ENCODE measurements around the gene ABCA10. TPM values are rescaled to one million over a fixed set of nuclear protein-coding genes. Genes with fewer than 3 reads are reported as not detected.

Gene ABCA10
- total and polyA plus RNA-seq, 9 donors = 3.0 to 11.4 (median 7.5) TPM

DNA sequence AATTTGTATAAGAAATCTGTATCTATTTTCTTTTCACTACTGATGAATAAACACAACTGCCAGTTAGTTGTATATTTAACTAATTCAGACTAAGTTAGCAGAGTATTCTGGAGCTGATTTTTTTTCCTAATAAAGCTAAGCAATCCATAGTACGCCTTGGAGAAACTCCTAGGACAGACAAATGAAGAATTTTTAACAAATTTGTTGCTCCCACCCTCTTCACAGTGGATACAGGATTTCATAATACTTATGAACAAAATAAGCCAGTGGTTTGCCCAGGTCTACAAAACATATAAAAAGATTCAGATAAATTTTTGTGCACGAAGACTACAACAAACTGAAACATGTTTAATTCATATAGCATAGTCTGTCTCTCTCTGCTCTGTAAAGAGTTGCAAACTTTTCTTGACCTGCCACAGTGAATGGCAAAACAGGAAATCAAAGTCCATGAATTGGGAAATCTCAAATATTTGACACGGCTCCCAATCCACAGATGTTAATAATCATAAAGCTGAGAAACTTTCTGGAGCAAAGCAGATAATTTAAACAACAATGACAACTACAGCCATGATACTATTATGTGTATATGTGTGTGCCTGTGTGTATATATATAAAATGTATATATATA lies 86.3 kb downstream of the ABCA10 start:
- Histone ChIP-seq H3K4me3 (ENCODE audit: low read length) (no peak overlapping the region), H3K9me3 (replicated peaks; ENCODE audit: control insufficient read depth, low read depth, low read length) (no peaks in the 10 kb centered on the region), H3K4me1 (ENCODE audit: control insufficient read depth, insufficient read depth, low read length) (no peaks in the 10 kb centered on the region), H3K36me3 (ENCODE audit: control insufficient read depth, insufficient read depth, low read length) (no peaks in the 10 kb centered on the region), H3K27me3 (ENCODE audit: control insufficient read depth, insufficient read depth, low read length) (no peaks in the 10 kb centered on the region), H3K27ac (ENCODE audit: low read length) (peak overlapping the region; percentile 90)
- WGBS (ENCODE audit: insufficient coverage) = no CpG with 5 or more reads among the region's 3 CpGs
- DNase-seq = peak; percentile 94

DNA sequence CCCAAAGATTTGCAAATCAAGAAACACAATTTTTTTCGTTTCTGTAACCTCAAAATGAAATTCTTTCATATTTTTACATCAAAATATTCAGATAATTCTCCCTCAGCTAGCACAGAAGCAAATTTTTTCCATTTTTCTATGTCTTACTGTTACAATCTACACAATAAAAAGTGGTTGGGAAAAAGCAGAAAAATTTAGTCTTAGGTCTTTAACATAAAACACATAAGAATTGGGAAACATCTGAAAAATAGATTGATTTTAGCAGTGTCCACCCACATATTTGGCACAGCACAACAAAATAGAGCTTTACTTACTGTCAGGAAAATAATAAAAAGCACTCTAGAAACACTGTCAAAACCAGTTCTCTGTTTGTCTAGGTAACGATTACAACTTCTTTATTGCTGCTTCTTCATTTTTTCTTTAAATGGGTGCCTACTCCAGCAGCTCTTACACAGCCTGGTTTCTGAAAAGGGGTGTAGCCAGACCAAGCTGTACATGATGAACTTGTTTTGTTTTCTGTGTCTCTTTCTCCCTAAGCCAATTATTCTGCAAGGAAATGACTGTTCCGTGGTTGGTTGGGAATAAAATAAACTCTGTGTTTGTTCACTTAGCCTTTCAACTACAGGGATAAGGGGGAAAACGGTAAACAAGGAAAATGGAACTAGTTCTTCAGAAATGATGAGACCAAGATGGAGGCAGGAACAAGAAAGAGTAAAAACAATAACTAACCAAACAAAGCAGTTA lies 87.0 kb downstream of the ABCA10 start, which contains the start of gene ABCA6:
Gene ABCA6, minus strand, starts transcription at position 465 of the 744 bp plus-strand sequence. CDS start 1,192 bp downstream, outside the sequence.
- H3K27ac ChIP-seq (ENCODE audit: low read length) = peak within 1 kb of the TSS; percentile 90
- no peaks in the 10 kb centered on the region for H3K36me3 ChIP-seq (ENCODE audit: control insufficient read depth, insufficient read depth, low read length)
- peak within 1 kb of the TSS; percentile 1 for H3K4me3 ChIP-seq (ENCODE audit: low read length)
- H3K4me1 ChIP-seq (ENCODE audit: control insufficient read depth, insufficient read depth, low read length) = no peaks in the 10 kb centered on the region
- no peaks in the 10 kb centered on the region for H3K27me3 ChIP-seq (ENCODE audit: control insufficient read depth, insufficient read depth, low read length)
- H3K9me3 ChIP-seq (replicated peaks; ENCODE audit: control insufficient read depth, low read depth, low read length) = no peaks in the 10 kb centered on the region
- DNase-seq = peak; percentile 92
- WGBS (ENCODE audit: insufficient coverage) = no CpG with 5 or more reads among the region's 4 CpGs

DNA sequence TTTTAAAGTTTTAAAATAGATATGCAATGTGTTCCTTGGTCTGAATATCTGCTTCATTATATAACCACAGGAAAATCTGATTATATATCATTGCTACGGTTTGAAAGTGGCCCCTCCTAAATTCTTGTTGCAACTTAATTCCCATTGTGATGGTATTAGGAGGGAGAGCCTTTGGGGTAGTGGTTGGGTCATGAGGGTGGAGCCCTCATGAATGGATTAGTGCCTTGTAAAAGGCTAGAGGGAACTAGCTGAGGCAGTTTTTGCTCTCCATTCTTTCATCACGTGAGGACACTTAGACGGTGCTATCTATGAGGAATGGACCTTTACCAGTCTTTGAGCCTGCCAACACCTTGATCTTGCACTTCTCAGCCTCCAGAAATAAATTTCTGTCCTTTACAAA lies 94.5 kb downstream of the ABCA10 start:
- H3K9me3 ChIP-seq (replicated peaks; ENCODE audit: control insufficient read depth, low read depth, low read length) = no peaks in the 10 kb centered on the region
- 86% methylated on average over 2 of the region's 3 CpGs for WGBS (ENCODE audit: insufficient coverage)
- H3K4me1 ChIP-seq (ENCODE audit: control insufficient read depth, insufficient read depth, low read length) = no peaks in the 10 kb centered on the region
- H3K4me3 ChIP-seq (ENCODE audit: low read length) = no peak overlapping the region
- H3K27ac ChIP-seq (ENCODE audit: low read length) = no peak overlapping the region
- peaks cover 7% of the 10 kb centered on the region for H3K36me3 ChIP-seq (ENCODE audit: control insufficient read depth, insufficient read depth, low read length)
- no peak for DNase-seq
- H3K27me3 ChIP-seq (ENCODE audit: control insufficient read depth, insufficient read depth, low read length) = no peaks in the 10 kb centered on the region

DNA sequence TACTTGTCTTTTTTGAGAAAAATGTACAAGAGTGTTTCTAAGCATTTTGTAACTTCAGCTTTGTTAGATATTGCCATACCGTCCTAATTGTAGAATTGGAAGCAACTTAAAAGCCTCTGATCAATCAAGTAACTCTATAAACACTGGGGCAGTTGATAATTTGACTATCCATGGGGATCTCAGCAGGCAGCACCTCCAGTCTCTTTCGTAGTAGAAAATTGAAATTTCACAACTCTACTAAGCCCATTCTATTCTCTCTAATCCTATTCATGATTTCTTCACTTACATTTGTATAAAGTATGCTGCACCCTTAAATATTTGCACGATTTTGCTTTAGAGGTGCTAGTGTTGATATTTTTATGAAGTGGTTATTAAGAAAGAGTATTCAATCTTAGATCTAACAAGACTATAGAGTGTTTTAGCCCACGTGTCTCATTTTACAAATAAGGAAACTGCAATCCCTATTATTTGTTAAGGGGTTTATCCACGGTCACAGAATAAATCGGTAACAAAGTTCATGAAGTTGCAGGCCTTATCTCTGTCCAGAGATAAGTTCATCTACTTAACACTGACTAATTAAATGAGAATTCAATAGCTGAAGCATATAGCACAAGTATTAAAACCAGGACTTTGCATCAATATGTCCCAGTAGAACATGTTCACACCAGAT lies 97.9 kb downstream of the ABCA10 start:
- no peak for DNase-seq
- no CpG with 5 or more reads among the region's 6 CpGs for WGBS (ENCODE audit: insufficient coverage)
- H3K27ac ChIP-seq (ENCODE audit: low read length) = no peak overlapping the region
- no peaks in the 10 kb centered on the region for H3K9me3 ChIP-seq (replicated peaks; ENCODE audit: control insufficient read depth, low read depth, low read length)
- H3K4me1 ChIP-seq (ENCODE audit: control insufficient read depth, insufficient read depth, low read length) = no peaks in the 10 kb centered on the region
- H3K4me3 ChIP-seq (ENCODE audit: low read length) = no peak overlapping the region
- H3K27me3 ChIP-seq (ENCODE audit: control insufficient read depth, insufficient read depth, low read length) = no peaks in the 10 kb centered on the region
- H3K36me3 ChIP-seq (ENCODE audit: control insufficient read depth, insufficient read depth, low read length) = peaks cover 7% of the 10 kb centered on the region

DNA sequence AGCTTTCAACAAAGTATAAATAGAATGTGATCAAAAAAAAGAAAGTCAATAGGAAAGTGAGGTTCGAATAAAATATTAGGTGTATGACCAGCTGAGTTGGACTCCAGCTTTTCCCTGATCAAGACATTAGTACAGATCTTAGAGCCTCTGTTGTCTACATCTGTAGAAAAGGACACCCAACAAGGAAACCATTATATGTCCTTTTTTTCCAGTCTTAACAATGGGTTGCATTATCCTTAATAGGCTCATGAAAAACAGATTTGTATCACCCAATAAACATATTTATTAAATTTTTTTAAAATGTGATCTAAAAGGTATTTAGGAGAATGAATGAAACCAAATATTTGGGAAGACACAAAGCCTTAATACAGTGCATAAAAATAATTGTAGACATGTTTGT lies 105.0 kb downstream of the ABCA10 start:
- 100% methylated on average over 1 of the region's 1 CpG for WGBS (ENCODE audit: insufficient coverage)
- H3K27me3 ChIP-seq (ENCODE audit: control insufficient read depth, insufficient read depth, low read length) = no peaks in the 10 kb centered on the region

DNA sequence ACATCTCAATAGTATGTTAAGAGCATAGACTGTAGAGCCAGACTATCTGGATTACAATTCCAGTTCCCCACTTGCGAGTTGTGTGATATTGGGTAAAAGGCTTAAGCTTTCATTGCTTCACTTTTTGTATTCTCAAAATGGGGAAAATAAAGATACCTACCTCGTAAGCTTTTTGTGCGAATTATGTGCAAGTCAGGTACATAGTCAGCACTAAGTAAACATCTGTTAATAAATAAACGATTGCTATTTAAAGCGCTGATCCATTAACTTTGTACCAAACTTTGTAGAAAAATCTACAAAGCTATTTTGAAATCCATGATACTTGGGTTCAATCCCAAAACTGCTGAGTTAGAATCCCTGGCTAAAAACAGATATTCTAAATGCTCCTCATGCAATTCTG lies 106.6 kb downstream of the ABCA10 start:
- no peak for DNase-seq
- no peaks in the 10 kb centered on the region for H3K4me1 ChIP-seq (ENCODE audit: control insufficient read depth, insufficient read depth, low read length)
- no peaks in the 10 kb centered on the region for H3K27me3 ChIP-seq (ENCODE audit: control insufficient read depth, insufficient read depth, low read length)
- H3K27ac ChIP-seq (ENCODE audit: low read length) = no peak overlapping the region
- 100% methylated on average over 3 of the region's 5 CpGs for WGBS (ENCODE audit: insufficient coverage)
- no peaks in the 10 kb centered on the region for H3K9me3 ChIP-seq (replicated peaks; ENCODE audit: control insufficient read depth, low read depth, low read length)
- H3K4me3 ChIP-seq (ENCODE audit: low read length) = no peak overlapping the region
- H3K36me3 ChIP-seq (ENCODE audit: control insufficient read depth, insufficient read depth, low read length) = no peaks in the 10 kb centered on the region

More for the DNA sequence above, 105.0 kb downstream of the ABCA10 start:
- no peak for DNase-seq
- H3K4me1 ChIP-seq (ENCODE audit: control insufficient read depth, insufficient read depth, low read length) = no peaks in the 10 kb centered on the region
- H3K27ac ChIP-seq (ENCODE audit: low read length) = no peak overlapping the region
- no peaks in the 10 kb centered on the region for H3K9me3 ChIP-seq (replicated peaks; ENCODE audit: control insufficient read depth, low read depth, low read length)
- H3K4me3 ChIP-seq (ENCODE audit: low read length) = no peak overlapping the region
- H3K36me3 ChIP-seq (ENCODE audit: control insufficient read depth, insufficient read depth, low read length) = no peaks in the 10 kb centered on the region

DNA sequence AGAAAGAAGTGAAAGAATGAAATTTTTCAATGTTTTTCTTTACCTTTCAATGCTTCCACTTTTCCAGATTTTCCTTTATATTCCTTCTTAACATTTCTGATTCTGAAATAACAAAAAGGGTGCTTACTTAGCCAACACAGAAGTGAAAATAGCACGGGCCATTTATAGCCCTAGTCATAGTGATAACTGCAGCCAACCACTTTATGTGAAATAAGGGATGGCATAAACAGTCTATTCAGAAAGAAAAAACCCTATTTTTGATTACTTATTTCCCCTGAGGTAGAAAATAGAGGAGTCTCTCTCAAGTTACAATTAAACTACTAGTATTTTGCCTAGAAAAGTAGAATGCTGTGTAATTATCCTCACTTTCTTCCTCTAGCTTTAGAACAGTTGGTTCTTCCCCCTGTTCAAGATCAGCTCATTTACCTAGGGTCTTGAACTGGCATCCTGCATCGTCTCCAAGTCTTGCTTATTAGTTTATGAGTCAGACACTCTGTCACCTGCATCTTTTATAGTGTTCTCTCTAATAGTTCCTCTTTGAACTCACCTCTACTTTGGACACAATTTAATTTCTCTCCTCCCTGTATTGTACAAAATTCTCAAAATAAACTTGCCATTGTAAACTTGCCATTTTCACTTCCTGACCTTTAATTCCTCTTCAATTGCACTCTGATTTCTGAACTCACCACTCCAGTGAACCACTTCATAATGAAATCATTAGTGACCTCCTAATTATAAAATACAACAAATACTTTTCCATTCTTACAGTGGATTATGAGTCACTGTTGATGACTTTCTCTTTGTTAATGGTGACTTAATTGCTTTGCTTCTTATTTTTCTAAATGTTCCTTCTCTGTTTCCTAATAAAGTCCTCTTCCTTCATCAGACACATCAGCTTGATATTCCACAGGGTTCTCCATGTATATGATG lies 110.5 kb downstream of the ABCA10 start:
- Histone ChIP-seq H3K9me3 (replicated peaks; ENCODE audit: control insufficient read depth, low read depth, low read length) (no peaks in the 10 kb centered on the region), H3K36me3 (ENCODE audit: control insufficient read depth, insufficient read depth, low read length) (no peaks in the 10 kb centered on the region), H3K27ac (ENCODE audit: low read length) (no peak overlapping the region), H3K27me3 (ENCODE audit: control insufficient read depth, insufficient read depth, low read length) (no peaks in the 10 kb centered on the region), H3K4me3 (ENCODE audit: low read length) (no peak overlapping the region), H3K4me1 (ENCODE audit: control insufficient read depth, insufficient read depth, low read length) (no peaks in the 10 kb centered on the region)
- 50% methylated on average over 1 of the region's 2 CpGs for WGBS (ENCODE audit: insufficient coverage)
- no peak for DNase-seq

DNA sequence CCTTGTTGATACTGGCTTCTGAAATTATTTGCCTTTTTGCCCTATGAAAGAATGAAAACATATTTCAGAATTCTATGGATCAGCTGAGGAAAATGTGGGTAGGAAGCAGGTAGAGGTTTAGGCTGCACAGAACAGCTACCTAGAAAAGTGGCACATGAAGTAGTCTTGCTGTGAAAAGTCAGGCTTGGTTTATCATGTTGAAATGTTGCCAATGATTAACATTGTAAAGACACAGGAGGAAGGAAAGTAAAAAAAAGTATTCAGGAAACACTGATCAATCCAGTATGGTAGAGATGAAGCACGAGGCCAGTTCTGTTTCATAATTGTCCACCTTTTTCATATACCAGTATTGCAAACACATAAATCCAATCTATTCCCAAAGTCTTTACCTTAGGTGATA lies 116.8 kb downstream of the ABCA10 start:
- WGBS (ENCODE audit: insufficient coverage) = no CpG with 5 or more reads among the region's 1 CpG
- H3K27me3 ChIP-seq (ENCODE audit: control insufficient read depth, insufficient read depth, low read length) = no peaks in the 10 kb centered on the region
- H3K36me3 ChIP-seq (ENCODE audit: control insufficient read depth, insufficient read depth, low read length) = no peaks in the 10 kb centered on the region
- no peak overlapping the region for H3K27ac ChIP-seq (ENCODE audit: low read length)
- no peaks in the 10 kb centered on the region for H3K4me1 ChIP-seq (ENCODE audit: control insufficient read depth, insufficient read depth, low read length)
- DNase-seq = no peak
- H3K4me3 ChIP-seq (ENCODE audit: low read length) = no peak overlapping the region
- H3K9me3 ChIP-seq (replicated peaks; ENCODE audit: control insufficient read depth, low read depth, low read length) = no peaks in the 10 kb centered on the region

DNA sequence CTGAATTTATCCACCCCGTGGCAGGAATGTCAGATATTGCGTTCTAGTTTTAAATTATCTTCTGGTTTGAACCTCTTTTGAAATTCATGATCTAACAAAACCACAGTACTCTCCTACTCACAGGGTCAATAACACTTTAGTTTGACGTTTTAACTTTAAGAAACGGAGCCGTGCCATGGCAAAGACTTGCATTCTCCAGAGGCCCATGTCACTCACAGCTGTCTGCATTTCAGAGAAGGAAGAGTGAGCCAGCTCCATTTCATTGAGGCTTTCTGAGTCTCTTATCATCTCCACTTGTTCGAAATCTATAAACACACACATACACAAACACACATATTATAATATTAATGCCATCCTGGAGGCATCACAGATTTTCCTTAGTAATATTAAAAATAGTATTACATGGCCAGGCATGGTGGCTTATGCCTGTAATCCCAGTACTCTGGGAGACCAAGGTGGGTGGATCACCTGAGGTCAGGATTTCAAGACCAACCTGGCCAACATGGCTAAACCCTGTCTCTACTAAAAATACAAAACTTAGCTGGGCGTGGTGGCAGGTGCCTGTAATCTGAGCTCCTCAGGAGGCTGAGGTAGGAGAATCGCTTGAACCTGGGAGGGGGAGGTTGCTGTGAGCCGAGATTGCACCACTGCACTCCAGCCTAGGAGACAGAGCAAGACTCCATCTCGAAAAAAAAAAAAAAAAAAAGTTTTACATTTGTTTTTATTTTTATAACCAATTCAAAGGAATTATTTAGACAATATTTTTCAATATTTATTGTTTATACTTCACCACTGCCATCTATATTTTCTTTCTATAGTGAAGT lies 122.5 kb downstream of the ABCA10 start:
- Histone ChIP-seq H3K27me3 (ENCODE audit: control insufficient read depth, insufficient read depth, low read length) (no peaks in the 10 kb centered on the region), H3K9me3 (replicated peaks; ENCODE audit: control insufficient read depth, low read depth, low read length) (no peaks in the 10 kb centered on the region), H3K36me3 (ENCODE audit: control insufficient read depth, insufficient read depth, low read length) (no peaks in the 10 kb centered on the region), H3K4me3 (ENCODE audit: low read length) (no peak overlapping the region), H3K27ac (ENCODE audit: low read length) (no peak overlapping the region), H3K4me1 (ENCODE audit: control insufficient read depth, insufficient read depth, low read length) (no peaks in the 10 kb centered on the region)
- WGBS (ENCODE audit: insufficient coverage) = 84% methylated on average over 6 of the region's 10 CpGs
- DNase-seq = no peak

Measured in muscle of leg (tissue), 11 donors.